Upper lobe of right lung (tissue), 1 donor: ENCODE results near the gene SMOC1. TPM values are rescaled to one million over a fixed set of nuclear protein-coding genes. Genes with fewer than 3 reads are reported as not detected.

Experiments used
- ATAC-seq: fragments of 200-7000 bp; cut with Tn5 transposase; one replicate; pipeline ENCODE4 v1.9.1; 2020; ENCODE audit warnings: mild to moderate bottlenecking, moderate library complexity
- DNase-seq: peaks from one replicate; pipeline ENCODE4 v3.0.0-alpha.2; 2020
- H3K27ac ChIP-seq: fragments of 200-600 bp; one replicate; pipeline ENCODE4 v1.8.0; 2022
- H3K27me3 ChIP-seq: fragments of 200-600 bp; one replicate; pipeline ENCODE4 v1.8.0; 2022; ENCODE audit warnings: mild to moderate bottlenecking
- H3K36me3 ChIP-seq: fragments of 200-600 bp; one replicate; pipeline ENCODE4 v1.8.0; 2022
- H3K4me1 ChIP-seq: fragments of 200-600 bp; one replicate; pipeline ENCODE4 v1.8.0; 2022
- H3K4me3 ChIP-seq: fragments of 200-600 bp; one replicate; pipeline ENCODE4 v1.8.0; 2022; ENCODE audit warnings: mild to moderate bottlenecking
- H3K9me3 ChIP-seq: fragments of 200-600 bp; one replicate; pipeline ENCODE4 v1.8.0; 2022
- intact Hi-C: fragments of 100-400 bp; cut with DNase I; formaldehyde crosslinking; loops from one replicate; pipeline ENCODE4 v1.11.0; 2022
- total RNA-seq: library from RNA; stranded (reverse); fragmentation: NEBNext Ultra II Directional; extraction: Animal tissue kit (Norgen Biotek cat#: 25700); gene quantifications from one replicate; pipeline ENCODE4 v1.2.1, GENCODE V29; 2021
- TF ChIP-seq, protein P1 (sequence below): fragments of 200-600 bp; IDR thresholded peaks from one replicate; pipeline ENCODE4 v1.8.0; 2022; ENCODE audit warnings: antibody characterized with exemption
- donor health status: DM: no; HTN: yes; CAD: no; lungs with severe emphysema.

The SMOC1 gene
- total RNA-seq, 1 donor from 2014 or later = 1.1 TPM

DNA sequence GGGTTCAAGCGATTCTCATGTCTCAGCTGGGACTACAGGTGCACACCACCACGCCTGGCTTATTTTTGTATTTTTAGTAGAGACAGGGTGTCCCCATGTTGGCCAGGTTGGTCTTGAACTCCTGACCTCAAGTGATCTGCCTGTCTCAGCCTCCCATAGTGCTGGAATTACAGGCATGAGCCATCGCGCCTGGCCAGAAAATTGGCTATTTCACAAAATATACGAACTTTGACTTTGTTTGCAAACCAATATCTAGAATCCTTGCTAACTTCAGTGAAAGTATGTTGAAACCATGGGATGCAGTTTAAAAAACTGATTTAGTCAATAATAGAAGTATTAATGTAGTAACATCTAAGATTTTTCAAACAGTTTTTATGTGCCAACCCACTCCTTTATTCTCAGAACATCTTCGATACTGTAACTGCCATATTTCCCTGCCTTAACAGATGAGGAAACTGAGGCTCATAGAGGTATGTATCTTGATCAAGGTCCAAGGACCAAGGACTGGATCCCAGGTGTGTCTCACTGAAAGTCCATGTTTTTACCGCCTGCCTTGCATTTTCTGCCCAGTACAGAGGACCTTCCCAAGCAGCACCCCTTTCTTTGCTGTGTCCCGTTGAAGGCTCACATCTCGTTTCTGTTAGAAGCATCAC, 54.5 kb downstream of the SMOC1 start:
- H3K4me3 ChIP-seq = no peak overlapping the region
- H3K27ac ChIP-seq = no peak overlapping the region
- intact Hi-C loops = no loop called here
- DNase-seq (no peak), ATAC-seq (no peak)
- H3K9me3 ChIP-seq = no peaks in the 10 kb centered on the region
- TF ChIP-seq, protein P1, sequence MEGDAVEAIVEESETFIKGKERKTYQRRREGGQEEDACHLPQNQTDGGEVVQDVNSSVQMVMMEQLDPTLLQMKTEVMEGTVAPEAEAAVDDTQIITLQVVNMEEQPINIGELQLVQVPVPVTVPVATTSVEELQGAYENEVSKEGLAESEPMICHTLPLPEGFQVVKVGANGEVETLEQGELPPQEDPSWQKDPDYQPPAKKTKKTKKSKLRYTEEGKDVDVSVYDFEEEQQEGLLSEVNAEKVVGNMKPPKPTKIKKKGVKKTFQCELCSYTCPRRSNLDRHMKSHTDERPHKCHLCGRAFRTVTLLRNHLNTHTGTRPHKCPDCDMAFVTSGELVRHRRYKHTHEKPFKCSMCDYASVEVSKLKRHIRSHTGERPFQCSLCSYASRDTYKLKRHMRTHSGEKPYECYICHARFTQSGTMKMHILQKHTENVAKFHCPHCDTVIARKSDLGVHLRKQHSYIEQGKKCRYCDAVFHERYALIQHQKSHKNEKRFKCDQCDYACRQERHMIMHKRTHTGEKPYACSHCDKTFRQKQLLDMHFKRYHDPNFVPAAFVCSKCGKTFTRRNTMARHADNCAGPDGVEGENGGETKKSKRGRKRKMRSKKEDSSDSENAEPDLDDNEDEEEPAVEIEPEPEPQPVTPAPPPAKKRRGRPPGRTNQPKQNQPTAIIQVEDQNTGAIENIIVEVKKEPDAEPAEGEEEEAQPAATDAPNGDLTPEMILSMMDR = no peak
- H3K27me3 ChIP-seq = peaks cover 11% of the 10 kb centered on the region
- no peaks in the 10 kb centered on the region for H3K4me1 ChIP-seq
- H3K36me3 ChIP-seq = no peaks in the 10 kb centered on the region

GRCh38 chr14:69937367-69938081, 58.3 kb downstream of the SMOC1 start:
- H3K36me3 ChIP-seq = no peaks in the 10 kb centered on the region
- peaks cover 11% of the 10 kb centered on the region for H3K27me3 ChIP-seq
- H3K4me1 ChIP-seq = no peaks in the 10 kb centered on the region
- H3K27ac ChIP-seq = no peak overlapping the region
- ATAC-seq (no peak), DNase-seq (no peak)
- intact Hi-C loops = no loop called here
- no peak overlapping the region for H3K4me3 ChIP-seq
- H3K9me3 ChIP-seq = no peaks in the 10 kb centered on the region
- TF ChIP-seq, protein P1 = no peak

GRCh38 chr14:69938751-69939150, 59.5 kb downstream of the SMOC1 start:
- H3K9me3 ChIP-seq = no peaks in the 10 kb centered on the region
- H3K4me3 ChIP-seq = no peak overlapping the region
- intact Hi-C loops = no loop called here
- peaks cover 10% of the 10 kb centered on the region for H3K27me3 ChIP-seq
- TF ChIP-seq, protein P1 = no peak
- ATAC-seq (no peak), DNase-seq (no peak)
- H3K36me3 ChIP-seq = no peaks in the 10 kb centered on the region
- no peaks in the 10 kb centered on the region for H3K4me1 ChIP-seq
- no peak overlapping the region for H3K27ac ChIP-seq

DNA sequence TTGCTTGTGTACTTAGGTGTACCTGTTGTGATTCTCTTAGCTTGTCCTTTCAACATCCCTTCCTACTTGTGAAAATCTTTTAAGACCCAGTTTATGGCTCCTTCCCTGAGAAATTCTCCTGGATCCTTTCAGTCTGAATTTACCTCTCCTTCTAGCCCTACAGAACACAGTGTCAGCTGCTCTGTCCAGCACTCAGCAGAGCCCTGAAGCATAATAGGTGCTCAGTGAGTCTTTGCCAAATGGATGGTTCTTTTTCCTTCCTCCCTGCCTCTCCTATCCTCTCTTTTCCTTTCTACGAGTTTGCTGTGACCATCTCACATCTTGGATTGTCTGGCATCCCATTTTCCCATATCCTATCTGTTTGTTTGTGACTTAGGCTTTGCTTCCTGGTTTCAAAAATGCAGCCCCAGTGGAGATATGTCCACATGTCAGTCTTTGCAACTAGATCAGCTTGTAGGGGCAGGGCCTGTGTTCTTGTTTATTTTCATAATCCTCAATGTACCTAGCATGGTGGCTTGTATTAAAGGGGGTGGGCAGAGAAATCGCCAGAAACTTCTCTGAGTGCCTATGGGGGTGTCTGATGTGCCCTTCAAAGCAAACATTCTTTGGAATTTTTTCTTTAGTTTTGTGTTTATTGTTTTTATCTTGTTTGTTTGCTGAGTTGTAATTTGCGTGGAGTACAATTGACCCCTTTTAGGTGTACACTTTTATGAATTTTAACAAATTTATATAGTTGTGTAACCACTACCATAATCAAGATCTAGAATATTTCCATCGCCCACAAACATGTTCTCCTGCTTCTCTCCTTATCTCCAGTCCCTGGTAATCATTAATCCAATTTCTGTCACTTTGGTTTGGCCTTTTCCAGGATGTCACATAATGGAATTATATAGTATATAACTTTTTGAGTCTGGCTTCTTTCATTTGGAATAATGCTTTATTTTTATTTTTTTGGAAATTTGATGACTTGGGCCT, 62.8 kb downstream of the SMOC1 start:
- no peaks in the 10 kb centered on the region for H3K4me1 ChIP-seq
- no peaks in the 10 kb centered on the region for H3K9me3 ChIP-seq
- DNase-seq = no peak
- no peak overlapping the region for H3K4me3 ChIP-seq
- TF ChIP-seq, protein P1 = no peak
- H3K27me3 ChIP-seq = no peaks in the 10 kb centered on the region
- ATAC-seq = no peak
- H3K36me3 ChIP-seq = no peaks in the 10 kb centered on the region
- intact Hi-C loops = no loop called here
- no peak overlapping the region for H3K27ac ChIP-seq

DNA sequence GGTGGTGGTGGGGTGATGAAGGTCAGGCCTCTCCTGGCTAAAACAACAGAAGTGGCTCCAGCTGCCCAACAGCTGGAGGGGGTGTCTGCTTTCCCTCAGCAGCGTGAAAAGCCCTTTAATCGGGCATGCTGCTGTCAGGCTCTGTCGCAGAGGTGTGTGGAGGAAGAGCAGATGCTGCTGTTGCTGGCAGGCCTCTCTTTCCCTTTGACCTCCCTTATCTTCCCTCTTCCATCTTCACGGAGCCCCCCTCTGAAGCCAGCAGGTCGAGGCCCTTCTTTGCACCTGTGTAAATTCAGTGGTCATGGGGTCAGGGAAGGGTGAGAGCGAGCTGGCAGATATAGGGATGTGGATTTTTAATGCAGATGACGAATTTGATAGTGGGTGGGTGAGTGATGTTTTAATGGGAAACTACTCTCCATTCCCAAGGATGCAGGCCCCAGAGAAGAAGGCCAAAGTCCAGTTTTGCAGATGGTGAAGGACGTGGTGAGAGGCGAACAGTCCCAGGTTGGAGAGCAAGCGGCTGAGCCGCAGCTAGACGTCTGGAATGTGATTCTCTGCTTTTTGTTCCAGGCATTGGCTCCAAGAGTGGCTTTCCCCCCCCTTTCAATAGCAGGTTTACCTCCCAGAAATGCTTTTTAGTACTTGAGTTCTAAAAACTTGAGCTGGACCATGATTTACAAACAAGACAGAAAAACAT, 64.0 kb downstream of the SMOC1 start:
- TF ChIP-seq, protein P1 = no peak
- H3K27me3 ChIP-seq = no peaks in the 10 kb centered on the region
- intact Hi-C loops = no loop called here
- no peak overlapping the region for H3K4me3 ChIP-seq
- DNase-seq (no peak), ATAC-seq (no peak)
- no peak overlapping the region for H3K27ac ChIP-seq
- no peaks in the 10 kb centered on the region for H3K4me1 ChIP-seq
- H3K36me3 ChIP-seq = no peaks in the 10 kb centered on the region
- no peaks in the 10 kb centered on the region for H3K9me3 ChIP-seq
